HG03342 (cell line): ENCODE data around the gene RORC.
"Not testable (repeated sequence)": the region's sequence is repeated elsewhere in the genome, so short reads cannot be mapped to it uniquely, and the experiment has no call there.

ENCODE experiments used
- ATAC-seq: cut with Tn5 transposase; IDR thresholded peaks from one replicate; pipeline ENCODE4 v1.9.1; 2021; ENCODE audit warnings: mild to moderate bottlenecking, moderate library complexity; ENCODE audit not compliant: unreplicated experiment

Gene RORC

DNA sequence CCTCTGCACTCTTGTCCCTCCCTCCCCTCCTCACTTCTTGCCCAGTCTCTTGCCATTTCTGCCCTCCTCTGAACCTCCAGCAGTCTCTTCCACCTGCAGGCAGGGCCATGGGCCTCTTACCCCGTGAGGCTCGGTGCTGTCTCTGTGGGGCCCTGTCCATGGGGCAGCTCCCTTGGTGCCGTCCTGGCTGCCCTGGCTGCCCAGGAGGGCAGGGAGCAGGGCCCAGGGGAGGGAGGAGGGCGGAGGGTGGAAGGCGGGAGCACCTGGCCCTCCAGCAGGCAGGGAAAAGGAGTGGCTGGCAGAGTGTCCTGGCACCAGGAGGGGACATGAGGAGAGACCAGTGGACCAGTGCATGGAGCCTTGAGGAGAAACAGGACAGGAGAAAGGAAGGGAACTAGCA is at the start of gene RORC:
TSS of gene RORC (minus strand) at position 198 of the 400 bp plus-strand sequence. CDS start at position 160, 38 bp downstream.
- ATAC-seq = no peak

DNA sequence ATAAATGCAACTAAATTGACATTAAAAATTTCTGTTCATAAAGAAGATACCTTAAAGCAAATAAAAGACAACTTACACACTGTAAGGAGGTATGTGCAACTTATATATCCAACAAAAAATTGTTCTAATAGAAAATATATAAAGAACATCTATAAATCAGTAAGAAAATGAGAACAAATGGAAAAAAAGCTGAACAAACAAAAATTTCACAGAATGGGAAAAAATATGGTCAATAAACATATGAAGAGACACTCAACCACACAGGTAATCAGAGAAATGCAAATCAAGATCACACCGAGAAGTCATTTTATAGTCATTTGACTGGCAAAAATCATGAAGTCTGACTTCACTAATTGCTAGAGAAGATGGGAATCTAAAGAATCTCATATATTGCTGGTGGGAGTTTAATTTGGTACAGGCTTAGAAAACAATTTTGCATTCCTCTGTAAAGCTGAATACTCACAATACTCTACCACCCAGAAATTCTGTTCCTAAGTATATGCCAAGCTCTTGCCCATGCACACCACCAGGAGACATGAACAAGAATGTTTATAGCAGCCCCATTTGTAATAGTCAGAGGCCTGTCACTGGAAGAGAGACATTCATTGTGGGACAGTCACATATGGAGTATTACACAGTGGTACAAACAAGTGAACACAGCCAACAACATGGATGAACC is 44.0 kb upstream of the RORC start:
- ATAC-seq = no peak

DNA sequence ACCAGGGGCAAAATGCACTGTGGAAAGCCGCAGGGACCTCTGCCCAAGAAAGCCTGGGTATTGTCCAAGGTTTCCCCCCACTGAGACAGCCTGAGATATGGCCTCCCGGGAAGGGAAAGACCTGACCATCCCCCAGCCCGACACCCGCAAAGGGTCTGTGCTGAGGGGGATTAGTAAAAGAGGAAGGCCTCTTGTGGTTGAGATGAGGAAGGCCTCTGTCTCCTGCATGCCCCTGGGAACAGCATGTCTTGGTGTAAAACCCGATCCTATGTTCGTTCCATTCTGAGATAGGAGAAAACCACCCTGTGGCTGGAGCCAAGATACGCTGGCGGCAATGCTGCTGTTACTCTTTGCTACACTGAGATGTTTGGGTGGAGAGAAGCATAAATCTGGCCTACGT is 41.2 kb upstream of the RORC start:
- not testable (repeated sequence) for ATAC-seq

DNA sequence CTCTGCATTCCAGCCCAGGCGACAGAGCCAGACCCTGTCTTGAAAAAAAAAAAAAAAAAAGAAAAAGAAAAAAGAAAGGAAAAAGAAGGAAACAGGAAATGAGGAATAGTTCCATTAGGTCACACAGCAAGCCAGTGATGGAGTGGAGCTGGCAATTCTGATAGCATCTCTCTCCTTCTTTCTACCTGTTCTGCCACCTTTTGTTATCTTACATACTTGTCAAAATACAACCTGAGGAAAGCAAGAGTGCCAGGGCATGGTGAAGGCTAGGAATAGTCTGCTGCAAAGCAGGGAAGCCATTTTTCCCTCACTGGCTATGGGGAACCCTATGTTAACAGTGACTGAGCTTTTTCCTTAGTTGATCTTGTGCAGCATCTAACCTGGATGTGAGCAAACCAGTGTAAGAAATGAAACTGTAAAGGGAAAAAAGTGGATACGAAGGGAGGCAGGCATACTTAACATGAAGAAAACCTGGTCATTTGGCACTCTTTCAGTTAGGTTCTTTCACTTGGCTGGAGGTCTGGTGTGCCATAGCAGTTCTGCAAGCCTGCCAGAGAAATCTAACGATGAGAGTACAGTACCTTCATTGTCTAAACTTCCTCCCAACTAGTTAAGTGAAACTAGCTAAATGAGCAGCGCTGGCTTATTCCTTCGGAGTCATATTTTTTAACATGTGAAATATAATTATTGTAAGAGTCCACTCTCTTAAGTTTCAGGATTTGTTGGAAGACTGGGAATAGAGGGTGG is 39.9 kb upstream of the RORC start:
- ATAC-seq = no peak

DNA sequence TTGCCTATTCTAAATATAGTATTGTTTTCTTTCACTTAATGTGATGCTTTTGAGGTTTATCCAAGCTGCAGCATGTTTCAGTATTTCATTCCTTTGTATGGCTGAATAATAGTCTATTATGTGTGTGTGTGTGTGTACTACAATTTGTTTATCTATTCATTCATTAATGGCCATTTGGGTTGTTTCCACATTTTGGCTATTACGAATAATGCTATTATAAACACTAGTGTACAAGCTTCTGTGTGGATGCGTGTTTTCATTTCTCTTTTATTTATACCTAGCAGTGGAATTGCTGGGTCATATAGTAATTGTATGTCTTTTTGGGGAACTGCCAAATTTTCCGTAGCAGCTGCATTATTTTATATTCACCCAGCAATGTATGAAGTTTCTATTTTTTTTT is 36.9 kb upstream of the RORC start:
- ATAC-seq = no peak

DNA sequence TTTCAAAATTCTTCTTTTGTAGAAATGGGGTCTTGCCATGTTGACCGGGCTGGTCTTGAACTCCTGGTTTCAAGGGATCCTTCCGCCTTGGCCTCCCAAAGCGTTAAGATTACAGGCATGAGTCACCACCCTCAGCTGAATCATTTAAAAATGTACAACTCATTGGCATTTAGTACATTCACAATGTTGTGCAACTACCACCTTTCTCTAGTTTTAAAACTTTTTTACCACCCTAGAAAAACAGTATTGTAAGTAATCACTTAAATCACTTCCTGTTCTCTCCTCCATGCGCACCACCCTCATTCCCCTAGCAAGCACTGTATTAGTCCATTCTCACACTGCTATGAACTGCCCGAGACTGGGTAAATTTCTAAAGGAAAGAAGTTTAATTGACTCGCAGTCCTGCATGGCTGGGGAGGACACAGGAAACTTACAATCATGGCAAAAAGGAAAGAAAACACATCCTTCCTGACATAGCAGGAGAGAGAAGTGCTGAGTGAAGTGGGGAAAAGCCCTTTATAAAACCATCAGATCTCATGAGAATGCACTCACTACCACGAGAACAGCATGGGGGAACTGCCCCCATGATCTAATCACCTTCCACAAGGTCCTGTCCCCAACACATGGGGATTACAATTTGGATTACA is 36.3 kb upstream of the RORC start:
- no peak for ATAC-seq

DNA sequence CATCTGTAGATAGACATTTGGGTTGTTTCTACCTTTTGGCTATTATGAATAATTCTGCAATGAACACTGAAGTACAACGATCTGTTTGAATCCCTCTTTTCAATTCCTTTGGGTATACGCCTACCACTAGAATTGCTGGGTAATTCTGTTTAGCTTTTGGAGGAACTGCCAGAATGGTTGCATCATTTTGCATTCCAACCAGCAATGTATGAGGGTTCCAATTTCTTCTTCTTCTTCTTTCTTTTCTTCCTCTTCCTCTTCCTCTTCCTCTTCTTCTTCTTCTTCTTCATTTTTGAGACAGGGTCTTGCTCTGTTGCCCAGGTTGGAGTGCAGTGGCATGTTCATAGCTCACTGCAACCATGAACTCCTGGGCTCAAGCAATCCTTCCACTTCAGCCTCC is 35.7 kb upstream of the RORC start:
- no peak for ATAC-seq

DNA sequence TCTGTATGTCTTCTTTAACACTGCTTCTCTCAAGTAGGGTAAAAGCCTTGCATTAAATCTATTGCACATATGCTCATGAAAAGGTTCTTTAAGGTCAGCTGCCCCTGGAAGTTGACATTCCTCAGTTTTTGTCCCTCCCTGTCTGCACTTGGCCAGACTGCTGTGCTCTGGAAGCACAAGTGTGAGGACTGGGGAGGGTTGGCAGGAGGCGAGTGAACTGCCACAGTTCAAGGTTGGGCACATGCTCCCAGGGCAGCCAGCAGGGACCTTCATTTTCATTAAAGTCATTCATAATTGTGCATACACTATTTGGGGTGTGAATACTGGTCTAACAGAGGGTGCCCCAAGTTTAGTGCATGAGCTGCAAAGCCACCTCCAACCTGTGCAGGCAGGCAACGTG is 32.8 kb upstream of the RORC start:
- ATAC-seq = no peak

DNA sequence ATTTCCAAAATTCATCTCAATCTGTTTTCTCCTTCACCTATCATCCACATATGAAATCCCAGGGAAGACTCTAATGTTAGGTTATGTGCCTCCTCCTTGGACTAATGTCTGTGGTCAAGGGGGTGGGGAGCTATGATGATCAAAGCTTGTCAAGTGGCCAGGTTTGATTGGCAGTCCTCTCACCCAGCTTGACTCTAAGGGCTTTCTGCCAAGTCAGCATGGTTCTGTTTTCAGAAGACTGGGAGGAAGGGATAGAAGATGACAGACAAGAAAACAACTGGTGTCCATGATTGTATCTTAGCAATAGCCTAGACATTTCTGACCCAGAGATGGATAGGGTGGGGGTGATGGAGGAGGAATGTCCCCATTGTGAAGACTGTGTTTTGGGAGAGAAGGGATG is 31.0 kb upstream of the RORC start:
- no peak for ATAC-seq

DNA sequence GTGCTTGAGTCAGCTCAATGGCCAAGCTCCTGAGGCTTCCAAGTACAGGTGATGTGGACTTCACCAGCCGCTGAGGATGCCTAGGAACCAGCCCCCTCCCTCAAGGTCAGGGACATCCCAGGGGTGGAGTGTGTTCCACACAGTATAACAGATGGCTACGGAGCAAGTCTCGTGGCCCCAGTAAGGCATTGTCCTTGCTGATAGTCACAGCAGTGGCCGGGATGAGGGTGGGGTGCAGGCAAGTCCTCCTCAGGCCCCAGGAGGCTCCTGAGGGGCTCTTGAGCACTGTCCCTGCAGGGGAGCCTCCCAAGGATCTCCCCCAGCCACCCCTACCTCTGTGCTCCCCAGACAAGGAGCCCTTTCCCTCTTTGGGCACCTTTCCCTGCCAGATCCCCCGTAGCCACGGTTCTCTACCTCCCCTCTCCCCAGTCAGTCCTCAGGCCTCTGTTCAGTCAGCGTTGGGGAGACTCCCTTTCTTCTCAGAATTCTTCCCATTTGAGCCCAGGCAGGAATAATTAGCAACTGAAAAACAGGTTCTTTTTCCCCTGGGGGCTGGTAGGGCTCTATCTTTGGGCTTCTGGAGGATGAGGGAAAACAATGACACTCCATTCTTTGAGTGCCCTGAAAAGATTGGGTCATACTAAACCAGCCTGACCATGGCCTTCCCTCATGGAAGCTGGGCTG is 29.0 kb upstream of the RORC start:
- ATAC-seq = no peak

DNA sequence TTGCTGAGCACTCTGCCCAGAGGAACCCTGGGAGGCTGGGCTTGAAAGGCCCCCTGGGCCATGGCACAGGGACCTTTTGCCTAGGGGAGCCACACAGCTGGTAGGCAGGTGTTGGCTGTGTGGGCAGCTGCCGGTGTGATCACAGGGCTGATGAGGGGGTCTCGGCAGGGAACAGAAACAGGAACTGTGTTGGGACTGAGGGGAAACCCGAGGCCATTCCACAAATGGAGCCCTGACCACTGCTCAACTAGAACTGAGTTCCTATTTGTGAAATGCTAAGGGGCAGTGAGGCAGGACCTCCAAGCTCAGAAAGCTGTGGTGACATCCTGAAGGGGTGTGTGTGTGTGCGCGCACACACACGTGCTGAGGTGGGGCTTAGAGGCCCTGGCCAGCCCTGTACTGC is 28.3 kb upstream of the RORC start:
- ATAC-seq = no peak

DNA sequence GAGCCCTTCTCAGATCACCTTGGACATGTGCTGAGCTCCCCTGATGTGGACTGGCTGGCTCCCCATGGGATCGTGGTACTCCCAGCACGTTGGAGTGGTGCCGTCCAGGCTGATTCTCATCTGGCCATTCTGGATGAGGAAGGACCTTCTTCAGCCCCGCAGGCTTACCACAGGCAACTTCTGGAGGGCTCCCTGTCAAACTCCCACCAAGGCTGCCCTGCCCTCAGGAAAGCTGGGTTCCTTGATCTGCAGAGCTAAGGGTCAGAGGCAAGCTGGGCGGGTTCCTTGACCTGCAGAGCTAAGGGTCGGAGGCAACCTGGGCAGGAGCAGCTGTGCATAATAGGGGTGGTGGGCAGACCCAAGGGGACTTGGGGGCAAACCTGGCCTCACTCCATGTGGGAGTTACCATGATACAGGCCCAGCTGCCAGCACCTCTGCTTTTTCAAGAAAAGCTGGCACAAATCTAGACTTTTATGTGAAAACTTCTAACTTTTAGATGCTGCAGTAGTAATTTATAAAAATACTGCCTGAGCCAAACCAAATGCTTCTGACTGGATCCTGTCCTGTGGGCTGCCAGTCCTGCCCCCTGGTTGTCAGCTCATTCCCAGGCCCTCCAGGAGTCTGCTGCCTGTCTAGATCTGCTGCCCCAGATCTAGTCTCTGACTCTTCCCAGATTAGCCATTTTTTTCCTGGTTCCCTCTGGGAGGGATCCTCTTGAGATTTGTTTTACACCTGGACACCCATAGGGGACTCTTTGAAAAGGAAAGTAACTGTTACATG is 27.5 kb upstream of the RORC start:
- no peak for ATAC-seq

DNA sequence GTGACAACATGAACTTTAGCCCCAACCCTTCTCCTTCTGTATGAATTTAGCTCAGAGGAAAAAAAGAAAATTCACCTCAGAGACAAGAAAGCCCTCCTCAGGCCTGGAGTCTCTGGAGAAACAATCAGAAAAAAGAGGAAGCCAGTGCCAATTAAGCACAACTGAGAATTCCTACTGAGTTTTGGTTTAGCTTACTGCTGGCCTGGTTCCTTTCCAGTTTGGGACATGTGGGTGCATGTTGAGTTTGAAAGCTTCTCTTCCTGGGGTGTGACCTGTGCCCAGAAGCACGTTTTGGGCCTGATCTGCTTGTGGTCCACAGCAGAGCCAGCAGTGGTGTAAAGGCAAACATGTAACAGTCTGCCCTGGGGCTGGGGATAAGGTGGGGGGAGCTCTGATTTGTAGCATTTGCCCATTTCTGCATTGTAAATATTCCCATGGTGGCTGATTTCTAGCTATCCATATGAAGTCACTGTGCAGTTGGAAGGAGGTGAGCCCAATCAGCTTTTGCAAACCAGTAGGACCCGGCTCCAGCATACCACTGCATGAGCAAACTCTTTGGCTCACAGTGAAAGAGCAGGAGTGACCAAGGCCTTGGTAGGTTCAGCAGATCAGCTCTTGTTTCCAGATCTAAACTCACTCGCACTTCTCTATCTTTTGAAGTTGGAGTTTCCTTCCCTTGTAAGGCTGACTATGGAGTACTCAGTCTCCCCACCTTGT is 26.6 kb upstream of the RORC start:
- ATAC-seq = no peak

DNA sequence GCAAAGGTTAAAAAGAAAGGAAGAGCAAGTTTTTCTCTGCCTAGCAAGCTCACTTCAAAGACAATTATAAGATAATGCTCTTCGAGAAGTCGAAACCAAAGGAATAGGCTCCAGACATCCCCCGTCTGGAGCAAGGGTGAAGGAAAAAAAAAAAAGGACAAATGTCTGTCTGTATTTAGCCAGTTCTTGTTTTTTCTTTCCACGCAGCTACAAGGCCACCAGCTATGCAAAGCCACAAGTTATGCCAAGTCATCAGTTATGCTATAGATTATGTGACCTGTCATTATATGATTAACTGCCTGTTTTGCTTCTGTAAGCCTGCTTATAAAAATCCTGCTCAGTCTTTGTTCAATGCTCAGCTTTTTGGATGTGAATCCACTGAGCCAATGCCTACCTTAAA is 24.3 kb upstream of the RORC start:
- no peak for ATAC-seq

DNA sequence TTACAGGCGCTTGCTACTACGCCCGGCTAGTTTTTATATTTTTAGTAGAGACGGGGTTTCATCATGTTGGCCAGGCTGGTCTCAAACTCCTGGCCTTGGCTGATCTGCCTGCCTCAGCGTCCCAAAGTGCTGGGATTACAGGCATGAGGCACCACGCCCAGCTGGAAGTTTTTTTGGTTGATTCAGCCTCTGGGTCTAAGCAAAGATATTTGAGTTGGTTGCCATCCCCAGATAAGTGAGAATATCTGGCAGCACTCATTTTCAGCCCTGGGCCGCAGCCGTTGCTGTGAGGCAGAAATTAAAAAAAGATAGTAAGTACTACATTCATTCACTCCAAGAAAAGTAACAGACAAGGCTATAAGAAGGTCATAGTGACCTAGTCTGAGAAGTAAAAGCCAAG is 23.9 kb upstream of the RORC start:
- ATAC-seq = not testable (repeated sequence)

DNA sequence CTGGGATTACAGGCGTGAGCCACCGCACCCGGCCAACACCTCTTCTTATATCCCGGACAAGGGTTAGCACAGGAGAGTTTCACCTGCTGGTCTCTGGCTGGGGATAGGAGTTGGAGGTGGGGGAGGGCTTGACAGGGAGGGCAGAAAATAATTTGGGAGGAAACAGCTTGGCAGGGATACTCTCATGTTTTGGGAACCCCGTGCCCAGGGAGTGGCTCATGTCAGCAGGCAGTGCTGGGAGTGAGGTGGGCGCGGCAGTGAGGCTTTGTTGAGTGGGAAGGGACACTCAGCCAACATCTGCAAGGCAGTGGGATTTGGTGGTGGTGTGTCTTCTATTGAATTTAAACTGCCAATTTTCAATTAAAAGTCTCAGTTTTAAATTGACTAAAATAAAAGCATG is 23.1 kb upstream of the RORC start:
- no peak for ATAC-seq

DNA sequence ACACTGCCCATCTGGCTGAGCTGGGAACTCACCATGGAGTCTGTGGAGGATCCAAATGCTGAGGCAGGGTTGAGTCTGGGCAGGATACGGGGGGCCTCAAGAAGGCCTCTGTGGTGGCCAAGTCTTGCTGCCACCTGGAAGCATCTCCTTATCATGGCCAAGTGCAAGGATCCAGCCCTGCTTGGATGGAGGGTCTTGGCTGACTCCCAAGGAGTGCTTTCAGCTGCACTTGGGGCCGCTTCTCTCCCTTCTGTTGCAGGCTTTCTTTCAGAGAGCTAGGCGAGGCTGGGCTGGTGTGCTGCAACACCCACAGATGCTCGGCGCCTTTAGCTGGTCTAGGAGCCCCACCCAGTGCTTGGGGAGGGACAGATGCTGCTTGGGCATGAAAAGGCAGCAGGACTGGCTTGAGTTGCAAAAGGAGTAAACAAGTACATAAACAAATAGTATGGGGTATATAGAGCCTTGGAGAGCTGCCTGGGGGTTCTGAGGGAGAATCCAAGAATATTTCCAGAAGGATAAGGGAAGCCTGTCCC is 21.9 kb upstream of the RORC start, which contains the start of gene THEM5:
TSS of gene THEM5 (minus strand) at position 302 of the 533 bp plus-strand sequence. CDS start at position 155, 147 bp downstream.
- ATAC-seq = no peak

DNA sequence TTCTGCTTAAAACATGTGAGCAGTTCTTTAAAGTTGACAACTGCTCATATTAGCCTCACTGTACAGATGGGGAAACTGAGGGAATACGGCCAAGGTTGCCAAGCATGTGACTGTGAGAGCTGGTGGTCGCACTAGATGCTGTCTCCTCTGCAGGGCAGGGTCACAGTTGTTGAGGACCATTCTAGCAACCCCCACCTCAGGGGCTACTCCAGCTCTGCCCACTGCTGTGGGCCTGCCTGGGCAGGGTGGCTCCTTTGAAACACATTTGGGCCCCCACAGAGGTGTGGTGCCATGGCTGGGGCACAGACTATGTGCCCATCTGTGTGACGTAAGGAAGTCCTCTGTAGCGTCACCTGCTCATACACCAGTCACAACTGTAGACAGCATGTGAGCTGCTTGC is 21.1 kb upstream of the RORC start:
- no peak for ATAC-seq

DNA sequence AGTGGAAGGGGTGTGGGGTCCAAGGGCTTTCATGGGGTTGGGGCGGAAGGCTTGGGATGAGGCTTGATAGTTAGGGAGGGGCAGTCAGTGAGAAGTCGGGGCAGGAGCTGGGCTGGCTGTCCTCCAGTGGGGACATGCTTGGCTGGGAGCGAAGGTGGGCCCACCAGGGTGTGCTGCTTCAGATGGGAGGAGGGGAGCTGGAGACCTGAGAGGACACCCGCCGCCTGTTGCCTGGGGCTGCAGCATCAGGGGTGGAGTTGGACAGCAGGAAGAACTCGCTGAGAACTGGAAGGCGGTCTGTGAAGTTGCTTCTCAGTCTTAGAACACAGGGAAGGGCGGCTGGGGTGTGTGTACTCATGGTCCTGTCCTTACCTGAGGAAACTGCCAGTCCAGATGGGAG is 20.3 kb upstream of the RORC start:
- ATAC-seq = no peak

DNA sequence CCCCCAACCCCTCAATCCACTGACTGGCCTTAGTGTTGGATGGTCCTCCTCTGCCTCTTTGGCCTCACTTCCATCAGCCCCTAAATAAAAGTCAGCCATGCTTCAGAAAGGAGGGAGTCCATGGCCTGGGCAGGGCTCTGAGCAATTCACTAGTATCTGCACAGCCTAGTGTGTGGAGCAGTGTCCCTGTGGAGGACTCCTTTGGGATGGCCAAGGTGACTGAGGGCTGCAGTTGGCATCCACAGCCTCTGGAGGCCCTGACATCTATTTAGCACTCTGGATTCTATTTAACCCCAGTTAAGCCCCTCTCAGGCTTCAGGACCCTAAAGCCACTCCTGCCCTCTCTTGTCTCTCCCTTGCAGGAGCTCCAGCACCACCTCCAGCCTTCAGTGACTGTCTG is 18.3 kb upstream of the RORC start:
- ATAC-seq = no peak
